ENCODE measurements around the gene U2AF2.

U2AF2 gene

DNA sequence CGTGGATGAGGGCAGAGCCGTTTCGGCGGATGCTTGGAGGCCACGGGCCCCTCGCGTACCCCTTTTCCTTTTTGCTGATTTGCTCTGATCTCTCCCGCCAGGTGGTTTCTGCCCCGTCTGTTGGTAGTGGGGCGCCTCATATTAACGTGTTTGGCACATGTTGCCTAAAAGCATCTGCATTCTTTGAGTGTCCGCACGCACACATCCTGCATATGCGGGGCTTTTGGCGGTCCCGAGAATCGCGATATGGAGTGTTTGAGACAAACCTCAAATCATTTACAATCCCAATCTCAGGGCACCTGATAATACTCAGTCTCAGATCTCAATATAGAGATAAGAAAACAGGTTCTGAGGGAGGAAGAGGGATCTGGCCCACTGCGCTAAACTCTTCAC lies 809 bp downstream of the U2AF2 start:
- no peak for DNase-seq

DNA sequence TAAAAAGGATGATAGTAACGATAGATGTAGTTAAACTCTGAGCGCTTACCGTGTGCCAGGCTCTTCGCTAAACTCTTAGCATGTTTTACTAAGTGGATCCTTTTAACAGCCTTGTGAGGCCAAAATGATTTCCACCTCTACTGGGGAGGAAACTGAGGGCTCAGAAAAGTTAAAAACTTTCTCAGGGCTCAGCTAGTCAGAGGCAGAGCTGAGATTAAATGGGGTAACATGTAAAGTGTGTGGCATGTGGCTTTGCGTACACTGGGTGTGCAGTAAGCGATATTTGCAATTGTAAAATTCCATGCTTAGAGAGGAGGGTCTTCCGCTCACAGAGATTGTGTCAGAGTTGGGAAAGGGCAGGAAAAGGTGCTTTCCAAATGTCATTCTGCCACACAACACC lies 1.7 kb downstream of the U2AF2 start:
- no peak for DNase-seq

GRCh38 chr19:55656988-55657747 lies 2.3 kb downstream of the U2AF2 start:
- no peak for DNase-seq

- DNase-seq: no peak
Measured at GRCh38 chr19:55658846-55659459, 4.1 kb downstream of the U2AF2 start.

DNA sequence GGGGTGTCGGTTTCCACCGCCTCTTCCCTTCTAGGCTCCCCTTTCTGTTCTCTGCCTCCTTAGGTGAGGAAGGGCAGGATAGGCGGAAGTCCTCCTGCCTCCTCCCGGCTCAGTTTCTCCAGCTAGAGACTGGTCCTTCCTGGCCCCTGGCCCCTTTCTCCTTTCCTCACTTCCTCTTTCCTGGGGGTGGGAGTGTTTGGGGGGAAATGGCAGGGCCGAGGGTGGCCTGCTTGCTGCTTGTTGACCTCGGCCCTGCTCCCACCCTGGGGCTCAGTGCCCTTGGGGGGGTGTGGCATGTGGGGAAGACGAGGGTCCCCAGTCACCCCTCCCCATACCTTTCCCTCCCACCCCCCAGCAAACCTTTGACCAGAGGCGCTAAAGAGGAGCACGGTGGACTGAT lies 5.0 kb downstream of the U2AF2 start:
- DNase-seq: no peak

DNA sequence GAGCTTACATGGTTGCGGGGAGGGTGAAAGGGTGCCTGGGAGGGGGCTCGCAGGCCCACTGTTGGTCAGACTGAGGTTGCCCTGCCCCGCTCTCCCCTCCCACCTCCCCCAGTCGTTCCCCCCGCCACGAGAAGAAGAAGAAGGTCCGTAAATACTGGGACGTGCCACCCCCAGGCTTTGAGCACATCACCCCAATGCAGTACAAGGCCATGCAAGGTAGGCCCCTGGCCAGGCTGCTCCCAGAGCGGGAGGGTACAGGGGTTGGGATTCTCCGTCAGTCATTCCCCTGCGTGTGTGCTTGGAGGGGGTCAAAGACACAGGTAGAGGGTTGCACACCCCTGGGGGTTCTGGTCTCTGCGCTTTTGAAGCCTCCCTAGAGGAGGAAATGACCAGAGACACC lies 5.6 kb downstream of the U2AF2 start:
- DNase-seq: no peak

- no peak for DNase-seq
Measured at GRCh38 chr19:55660991-55661390, 6.2 kb downstream of the U2AF2 start.

DNA sequence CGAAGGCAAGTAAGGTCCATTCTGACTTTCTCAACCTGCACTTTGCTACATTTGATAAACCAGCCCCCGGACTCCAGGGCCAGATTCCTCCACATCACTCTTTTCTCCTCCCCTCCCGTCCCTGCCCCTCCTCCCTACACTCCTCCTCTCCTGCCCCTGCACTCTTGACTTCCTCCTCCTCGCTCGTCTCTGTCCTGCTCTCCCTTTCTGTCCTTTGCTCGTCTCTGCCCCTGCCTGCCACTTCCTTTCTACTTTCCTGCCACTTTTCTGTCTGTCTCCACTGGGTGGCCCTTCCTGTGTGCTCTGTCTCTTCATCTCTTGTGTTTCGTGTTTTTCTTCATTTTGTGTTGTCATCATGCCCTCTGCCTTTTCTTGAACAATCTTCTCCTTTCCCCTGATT lies 7.0 kb downstream of the U2AF2 start:
- no peak for DNase-seq

GRCh38 chr19:55663846-55664536 lies 9.2 kb downstream of the U2AF2 start:
- DNase-seq: no peak

DNA sequence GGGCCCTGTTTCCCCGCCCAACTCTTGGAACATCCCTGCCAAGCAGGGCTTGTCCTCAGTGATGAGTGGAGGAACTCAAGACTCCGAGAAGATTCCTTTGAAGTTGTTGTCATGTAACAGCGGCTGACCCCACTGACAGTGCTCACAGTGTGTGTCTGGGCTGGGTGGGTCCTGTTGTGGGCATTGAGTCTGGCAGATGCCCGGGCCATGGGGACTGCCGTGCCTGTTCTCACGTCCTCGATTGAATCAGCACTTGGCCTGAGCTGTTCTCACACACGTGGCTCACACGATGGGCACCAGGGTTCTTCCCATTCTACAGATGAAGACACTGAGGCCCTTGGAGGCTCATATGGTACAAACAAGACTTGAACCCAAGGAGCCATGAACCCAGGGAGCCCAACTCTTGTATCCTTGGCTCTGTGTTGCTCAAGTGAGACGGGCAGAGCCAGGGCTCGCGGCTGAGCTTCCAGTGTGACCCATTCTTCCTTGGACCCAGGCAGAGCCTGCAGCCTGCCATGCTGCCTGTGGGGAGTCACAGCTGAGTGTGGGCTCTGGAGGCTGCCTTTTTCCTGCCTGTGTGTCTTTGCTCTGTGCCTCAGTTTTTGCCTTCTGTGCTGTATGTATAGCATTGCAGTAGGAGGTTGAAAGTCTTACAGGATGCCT lies 11.6 kb downstream of the U2AF2 start:
- no peak for DNase-seq

- no peak for DNase-seq
Measured at GRCh38 chr19:55667006-55667381, 12.2 kb downstream of the U2AF2 start.

GRCh38 chr19:55667511-55667910 lies 12.7 kb downstream of the U2AF2 start:
- no peak for DNase-seq

GRCh38 chr19:55667958-55668357 lies 13.1 kb downstream of the U2AF2 start:
- DNase-seq: no peak

DNA sequence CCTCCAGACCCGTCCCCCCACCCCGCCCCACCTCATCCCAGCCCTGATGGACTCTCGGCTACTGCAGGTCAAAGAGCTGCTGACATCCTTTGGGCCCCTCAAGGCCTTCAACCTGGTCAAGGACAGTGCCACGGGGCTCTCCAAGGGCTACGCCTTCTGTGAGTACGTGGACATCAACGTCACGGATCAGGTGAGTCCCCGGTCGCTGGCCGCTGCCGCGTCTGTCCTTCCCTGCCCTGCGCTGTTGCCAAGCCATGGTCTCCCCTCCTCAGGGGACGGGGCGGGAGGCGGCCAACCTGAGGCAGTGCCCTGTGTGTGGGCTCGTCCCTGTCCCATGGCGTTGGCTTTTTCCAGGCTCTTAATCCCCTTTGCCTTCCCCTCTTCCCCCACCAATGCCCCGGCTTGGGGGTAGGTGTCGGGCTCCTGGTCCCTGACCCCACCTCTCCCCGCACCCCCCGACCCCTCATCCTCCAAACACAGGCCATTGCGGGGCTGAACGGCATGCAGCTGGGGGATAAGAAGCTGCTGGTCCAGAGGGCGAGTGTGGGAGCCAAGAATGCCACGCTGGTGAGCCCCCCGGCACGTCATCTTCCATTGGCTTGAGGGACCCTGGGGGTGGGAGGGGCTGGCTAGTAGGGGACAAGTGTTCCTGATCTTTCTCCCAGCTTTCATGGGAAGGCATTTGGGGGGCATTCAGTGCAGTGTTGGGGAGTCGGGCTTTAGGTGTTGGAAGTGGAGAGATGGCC lies 13.9 kb downstream of the U2AF2 start:
- no peak for DNase-seq

DNA sequence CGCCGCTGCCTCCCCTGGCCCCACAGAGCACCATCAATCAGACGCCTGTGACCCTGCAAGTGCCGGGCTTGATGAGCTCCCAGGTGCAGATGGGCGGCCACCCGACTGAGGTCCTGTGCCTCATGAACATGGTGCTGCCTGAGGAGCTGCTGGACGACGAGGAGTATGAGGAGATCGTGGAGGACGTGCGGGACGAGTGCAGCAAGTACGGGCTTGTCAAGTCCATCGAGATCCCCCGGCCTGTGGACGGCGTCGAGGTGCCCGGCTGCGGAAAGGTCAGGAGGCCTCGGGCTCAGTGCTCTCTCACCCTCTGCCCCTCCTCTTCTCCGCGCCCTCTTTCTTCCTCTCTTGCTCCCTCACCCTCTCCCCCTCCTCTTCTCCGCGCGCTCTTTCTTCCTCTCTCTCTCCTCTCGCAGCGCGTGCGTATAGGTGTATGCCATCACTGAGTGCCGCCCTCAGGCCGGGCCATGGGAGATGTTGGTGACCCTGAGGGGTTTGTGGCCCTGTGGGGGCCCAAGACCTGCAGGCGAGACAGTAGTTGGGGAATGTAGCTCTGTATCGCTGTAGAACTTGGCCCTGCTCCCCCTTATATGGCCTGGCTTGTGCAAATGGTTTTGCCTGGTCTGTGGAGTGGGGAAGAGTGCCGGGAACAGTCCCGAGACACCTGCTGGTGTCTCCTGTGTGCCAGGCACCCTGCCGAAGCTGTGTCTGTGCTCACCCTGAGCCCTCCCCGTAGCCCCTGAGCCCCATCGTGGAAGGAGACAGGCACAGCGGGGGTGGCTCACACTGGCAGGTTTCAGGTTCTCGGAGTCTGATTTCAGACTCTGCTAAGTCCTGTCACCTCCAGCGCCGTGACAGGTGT lies 14.8 kb downstream of the U2AF2 start:
- DNase-seq: no peak

GRCh38 chr19:55670280-55671053 lies 15.6 kb downstream of the U2AF2 start:
- no peak for DNase-seq

DNA sequence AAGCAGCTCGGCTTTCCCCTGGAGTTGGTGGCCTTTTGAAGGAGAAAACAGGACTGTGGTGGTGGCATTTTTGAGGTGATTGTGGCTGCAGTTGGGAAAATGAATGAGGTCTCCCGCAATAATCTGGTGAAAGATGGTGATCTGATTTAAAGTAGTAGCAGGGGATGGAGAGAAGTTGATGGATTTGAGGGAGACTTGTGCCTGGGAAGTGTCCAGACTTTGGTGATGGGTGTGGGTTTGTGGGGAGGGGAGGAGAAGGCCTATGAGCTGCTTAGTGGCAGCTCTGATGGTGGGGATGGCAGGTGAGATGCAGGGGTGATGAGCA lies 16.2 kb downstream of the U2AF2 start:
- DNase-seq: no peak

DNA sequence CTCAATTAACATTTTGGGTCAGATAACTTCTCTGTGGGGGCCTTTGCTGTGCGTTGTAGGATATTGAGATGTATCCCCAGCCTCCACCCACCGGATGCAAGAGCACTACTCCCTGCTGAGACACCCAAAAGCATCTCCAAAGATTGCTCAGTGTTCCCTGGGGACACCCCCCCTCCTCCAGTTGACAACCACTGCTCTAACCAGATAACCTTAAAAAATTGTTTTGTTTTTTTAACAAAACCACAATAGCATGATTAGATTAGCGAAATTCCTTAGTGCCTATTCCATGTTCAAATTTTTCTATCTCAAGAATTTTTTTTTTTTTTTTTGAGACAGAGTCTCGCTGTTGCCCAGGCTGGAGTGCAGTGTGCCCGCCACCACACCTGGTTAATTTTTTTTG lies 17.6 kb downstream of the U2AF2 start:
- DNase-seq: no peak

GRCh38 chr19:55673465-55673864 lies 18.6 kb downstream of the U2AF2 start:
- DNase-seq: no peak

GRCh38 chr19:55673889-55674288 lies 19.1 kb downstream of the U2AF2 start:
- no peak for DNase-seq

DNA sequence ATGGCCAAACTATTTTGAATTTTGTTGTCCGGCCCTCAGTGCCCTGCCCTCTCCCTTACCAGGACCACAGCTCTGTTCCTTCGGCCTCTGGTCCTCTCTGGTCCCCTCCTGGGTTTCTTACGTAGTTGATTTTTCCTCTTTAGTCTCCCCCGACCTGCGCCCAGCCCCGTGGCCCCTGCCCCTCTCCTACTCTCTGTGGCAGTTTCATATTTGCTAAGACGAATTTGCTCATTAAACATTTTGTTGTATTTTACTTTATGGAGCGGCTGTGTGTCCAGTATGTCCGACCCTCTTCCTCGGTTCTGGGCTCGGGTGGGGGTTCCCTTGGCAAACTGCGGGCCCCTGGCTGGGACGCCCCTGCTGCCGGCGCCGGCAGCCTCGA lies 19.6 kb downstream of the U2AF2 start:
- DNase-seq: no peak

All from right kidney (tissue), 1 donor.